CD4-positive, CD25-positive, alpha-beta regulatory T cell (primary cell): ENCODE data around the gene PHACTR2. TPM values are rescaled to one million over a fixed set of nuclear protein-coding genes. Genes with fewer than 3 reads are reported as not detected.
"Not testable (repeated sequence)": the region's sequence is repeated elsewhere in the genome, so short reads cannot be mapped to it uniquely, and the experiment has no call there.

ENCODE experiments used
- ATAC-seq, 2 donors: fragments of 150-1000 bp; cut with Tn5 transposase; one replicate each; pipeline ENCODE4 v1.10.0; 2021; ENCODE audit warnings: low read depth in 2 of 2, moderate number of reproducible peaks in 2 of 2, moderate library complexity in 1 of 2
- DNase-seq, 3 donors: peaks; one replicate each; pipeline versions ENCODE4 v3.0.0 to v3.0.0-alpha.2; 2012 to 2022; ENCODE audit warnings: mixed read lengths in 1 of 3
- H3K27ac ChIP-seq: one replicate; pipeline ENCODE4 v1.7.0; 2013; ENCODE audit warnings: mild to moderate bottlenecking, low read length; ENCODE audit not compliant: insufficient read depth, poor library complexity, severe bottlenecking
- H3K27me3 ChIP-seq: one replicate; pipeline ENCODE4 v1.7.0; 2013; ENCODE audit warnings: low read length; ENCODE audit not compliant: control insufficient read depth, insufficient read depth
- H3K36me3 ChIP-seq: one replicate; pipeline ENCODE4 v1.7.0; 2013; ENCODE audit warnings: mild to moderate bottlenecking, low read length, moderate library complexity; ENCODE audit not compliant: control insufficient read depth, insufficient read depth
- H3K4me1 ChIP-seq: 2 replicates; pipeline ENCODE4 v1.7.0; 2013; ENCODE audit warnings: mild to moderate bottlenecking, low read length; ENCODE audit not compliant: insufficient read depth, control insufficient read depth, poor library complexity, severe bottlenecking
- H3K4me3 ChIP-seq: one replicate; pipeline ENCODE4 v1.7.0; 2013; ENCODE audit warnings: low read depth, mild to moderate bottlenecking, low read length, moderate library complexity
- H3K9me3 ChIP-seq, 2 experiments: 1 replicate in 1 of 2; 2 replicates in 1 of 2; pipeline ENCODE4 v1.7.0; 2013; ENCODE audit warnings: low read length in 2 of 2, mild to moderate bottlenecking in 1 of 2, moderate library complexity in 1 of 2; ENCODE audit not compliant: control insufficient read depth in 2 of 2
- H3K27ac Mint-ChIP-seq, 3 donors: one replicate each; pipeline ENCODE4 v1.8.0; 2020 to 2022; ENCODE audit warnings: mild to moderate bottlenecking in 3 of 3, mixed read lengths in 3 of 3, moderate library complexity in 2 of 3
- H3K27me3 Mint-ChIP-seq: one replicate; pipeline ENCODE4 v1.8.0; 2022; ENCODE audit warnings: mild to moderate bottlenecking, mixed read lengths
- H3K36me3 Mint-ChIP-seq: one replicate; pipeline ENCODE4 v1.8.0; 2020; ENCODE audit warnings: mixed read lengths
- H3K4me1 Mint-ChIP-seq, 4 donors: one replicate each; pipeline ENCODE4 v1.8.0; 2020 to 2022; ENCODE audit warnings: mixed read lengths in 4 of 4, mild to moderate bottlenecking in 1 of 4
- H3K4me3 Mint-ChIP-seq, 4 donors: one replicate each; pipeline ENCODE4 v1.8.0; 2020 to 2022; ENCODE audit warnings: mild to moderate bottlenecking in 4 of 4, mixed read lengths in 4 of 4, moderate library complexity in 3 of 4
- H3K9me3 Mint-ChIP-seq, 7 donors: one replicate each; pipeline ENCODE4 v1.8.0; 2020 to 2022; ENCODE audit warnings: mixed read lengths in 7 of 7, mild to moderate bottlenecking in 3 of 7, moderate library complexity in 2 of 7
- polyA plus RNA-seq, 4 donors: library from polyadenylated mRNA; unstranded; fragments of 300-500 nt; fragmentation: Illumina TruSeq; gene quantifications; one replicate each; pipeline ENCODE4 v1.2.3, GENCODE V29; 2021
- total RNA-seq: library from RNA; stranded (reverse); gene quantifications from one replicate; pipeline ENCODE4 v1.2.3, GENCODE V29; 2022

The PHACTR2 gene
- total RNA-seq, result 70.2 TPM
- 10 to 100 TPM; 16.1 to 31.9 (median 23.7) TPM for polyA plus RNA-seq

DNA sequence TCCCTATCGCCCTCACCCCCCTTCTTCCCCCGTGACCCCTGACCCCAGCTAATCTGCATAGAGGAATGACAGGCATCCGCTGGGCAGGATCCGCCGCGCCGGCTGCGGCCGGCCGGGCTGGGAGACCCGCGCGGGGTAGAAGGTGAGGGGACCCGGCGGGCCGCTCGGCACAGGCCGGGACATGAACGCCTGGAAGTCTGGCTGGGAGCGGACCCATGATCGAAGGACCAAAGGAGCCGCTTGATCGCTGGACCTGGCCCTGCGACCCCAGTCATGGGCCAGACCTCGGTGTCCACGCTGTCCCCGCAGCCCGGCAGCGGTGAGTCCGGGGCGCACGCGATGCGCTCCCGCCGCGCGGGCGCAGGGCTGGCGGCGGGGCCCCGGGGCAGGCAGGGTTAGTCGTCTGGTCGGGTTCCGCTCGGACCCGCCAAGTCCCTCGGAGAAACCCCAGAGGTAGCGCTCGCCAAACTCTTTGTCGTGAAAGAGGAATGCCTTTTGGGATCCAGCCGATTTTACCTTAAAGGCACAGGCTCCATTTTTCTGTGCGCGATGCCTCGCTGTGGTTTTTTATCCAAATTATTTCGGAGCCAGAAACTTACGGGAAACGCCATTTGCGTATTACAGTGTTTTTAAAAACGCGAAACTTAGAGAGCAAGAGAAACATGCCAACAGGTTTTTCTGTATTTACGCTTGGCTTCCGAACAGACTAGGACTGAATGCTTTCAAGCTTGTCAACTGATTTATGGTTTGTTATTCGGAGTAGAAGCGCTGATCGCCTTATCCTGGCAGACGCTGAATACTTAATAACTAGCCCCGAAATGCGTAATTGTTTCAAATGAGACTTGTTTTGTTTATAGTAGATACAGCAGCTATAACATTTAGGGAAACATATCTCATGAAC is at the start of gene PHACTR2:
PHACTR2 (plus strand) TSS at position 75 of the 901 bp plus-strand sequence; CDS start at position 274, 199 bp downstream.
- peaks cover 3 to 4% of the 10 kb centered on the region in 2 experiments for H3K9me3 ChIP-seq
- peak within 1 kb of the TSS; percentile 79 for H3K4me3 ChIP-seq
- Mint-ChIP-seq H3K27ac (peak within 1 kb of the TSS in 2 of 3 donors; percentile 75 to 82), H3K9me3 (peaks cover 0 to 11% (median 0%) of the 10 kb centered on the region in 7 donors), H3K4me1 (peaks cover 26 to 57% (median 48%) of the 10 kb centered on the region in 4 donors), H3K27me3 (peaks cover 16% of the 10 kb centered on the region), H3K4me3 (peak within 1 kb of the TSS; percentile 78 to 90 (median 86)), H3K36me3 (peaks cover 9% of the 10 kb centered on the region)
- H3K27ac ChIP-seq, result no peak within 1 kb of the TSS
- DNase-seq (peak; percentile 25 to 51 (median 42)), ATAC-seq (peak; percentile 74)
- no peaks in the 10 kb centered on the region for H3K27me3 ChIP-seq
- H3K4me1 ChIP-seq, result peaks cover 17% of the 10 kb centered on the region
- no peaks in the 10 kb centered on the region for H3K36me3 ChIP-seq

- no peak for DNase-seq
- H3K27me3 Mint-ChIP-seq, result no peaks in the 10 kb centered on the region
- H3K36me3 Mint-ChIP-seq, result peaks cover 7% of the 10 kb centered on the region
- Histone ChIP-seq H3K4me3 (no peak overlapping the region), H3K36me3 (no peaks in the 10 kb centered on the region), H3K4me1 (peaks cover 17% of the 10 kb centered on the region), H3K9me3 (no peaks in the 10 kb centered on the region), H3K27me3 (no peaks in the 10 kb centered on the region), H3K27ac (no peak overlapping the region)
- H3K27ac Mint-ChIP-seq, result no peak overlapping the region
- H3K9me3 Mint-ChIP-seq, result peaks cover 0 to 4% (median 0%) of the 10 kb centered on the region in 7 donors
- H3K4me3 Mint-ChIP-seq, result no peak overlapping the region
- H3K4me1 Mint-ChIP-seq, result peaks cover 42 to 54% (median 47%) of the 10 kb centered on the region in 4 donors
- ATAC-seq, result no peak
Measured at GRCh38 chr6:143629104-143630080, 48.4 kb upstream of the PHACTR2 start.

- H3K9me3 ChIP-seq, H3K9me3 Mint-ChIP-seq, H3K27ac Mint-ChIP-seq, H3K27me3 Mint-ChIP-seq, DNase-seq, H3K4me3 Mint-ChIP-seq, H3K27me3 ChIP-seq, H3K4me3 ChIP-seq, H3K36me3 ChIP-seq, H3K27ac ChIP-seq, H3K36me3 Mint-ChIP-seq, ATAC-seq: not testable (repeated sequence)
- peaks cover 12% of the 10 kb centered on the region for H3K4me1 ChIP-seq
- H3K4me1 Mint-ChIP-seq, result peaks cover 39 to 47% (median 43%) of the 10 kb centered on the region in 4 donors
Measured at GRCh38 chr6:143631196-143631595, 46.6 kb upstream of the PHACTR2 start.

DNA sequence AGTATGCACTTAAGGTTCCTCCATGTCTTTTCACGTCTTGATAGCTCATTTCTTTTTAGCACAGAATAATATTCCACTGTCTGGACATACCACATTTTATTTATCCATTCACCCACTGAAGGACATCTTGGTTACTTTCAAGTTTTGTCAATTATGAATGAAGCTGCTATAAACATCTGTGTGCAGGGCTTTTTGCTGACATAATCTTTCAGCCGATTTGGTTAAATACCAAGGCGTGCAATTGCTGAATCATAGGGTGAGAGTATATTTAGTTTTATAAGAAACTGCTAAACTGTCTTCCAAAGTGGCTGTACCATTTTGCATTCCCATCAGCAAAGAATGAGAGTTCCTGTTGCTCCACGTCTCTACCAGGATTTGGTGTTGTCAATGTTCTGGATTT is 44.9 kb upstream of the PHACTR2 start:
- Mint-ChIP-seq H3K9me3 (peaks cover 0 to 4% (median 0%) of the 10 kb centered on the region in 7 donors), H3K36me3 (peaks cover 7% of the 10 kb centered on the region), H3K4me3 (no peak overlapping the region), H3K27ac (peak overlapping the region in 1 of 3 donors; percentile 0), H3K4me1 (peaks cover 36 to 45% (median 43%) of the 10 kb centered on the region in 4 donors), H3K27me3 (no peaks in the 10 kb centered on the region)
- Histone ChIP-seq H3K36me3 (no peaks in the 10 kb centered on the region), H3K27ac (no peak overlapping the region), H3K27me3 (no peaks in the 10 kb centered on the region), H3K4me1 (peaks cover 12% of the 10 kb centered on the region), H3K9me3 (no peaks in the 10 kb centered on the region), H3K4me3 (no peak overlapping the region)
- DNase-seq (no peak), ATAC-seq (no peak)

GRCh38 chr6:143634486-143634885 is 43.3 kb upstream of the PHACTR2 start:
- H3K27me3 ChIP-seq, result no peaks in the 10 kb centered on the region
- H3K9me3 Mint-ChIP-seq, result peaks cover 0 to 4% (median 0%) of the 10 kb centered on the region in 7 donors
- peaks cover 7% of the 10 kb centered on the region for H3K36me3 Mint-ChIP-seq
- peak overlapping the region in 1 of 3 donors; percentile 45 for H3K27ac Mint-ChIP-seq
- H3K27me3 Mint-ChIP-seq, result no peaks in the 10 kb centered on the region
- no peak overlapping the region for H3K4me3 Mint-ChIP-seq
- ATAC-seq (no peak), DNase-seq (no peak)
- peak overlapping the region; percentile 13 for H3K4me3 ChIP-seq
- no peaks in the 10 kb centered on the region for H3K9me3 ChIP-seq
- peaks cover 32 to 45% (median 37%) of the 10 kb centered on the region in 4 donors for H3K4me1 Mint-ChIP-seq
- no peak overlapping the region for H3K27ac ChIP-seq
- peaks cover 6% of the 10 kb centered on the region for H3K4me1 ChIP-seq
- no peaks in the 10 kb centered on the region for H3K36me3 ChIP-seq

DNA sequence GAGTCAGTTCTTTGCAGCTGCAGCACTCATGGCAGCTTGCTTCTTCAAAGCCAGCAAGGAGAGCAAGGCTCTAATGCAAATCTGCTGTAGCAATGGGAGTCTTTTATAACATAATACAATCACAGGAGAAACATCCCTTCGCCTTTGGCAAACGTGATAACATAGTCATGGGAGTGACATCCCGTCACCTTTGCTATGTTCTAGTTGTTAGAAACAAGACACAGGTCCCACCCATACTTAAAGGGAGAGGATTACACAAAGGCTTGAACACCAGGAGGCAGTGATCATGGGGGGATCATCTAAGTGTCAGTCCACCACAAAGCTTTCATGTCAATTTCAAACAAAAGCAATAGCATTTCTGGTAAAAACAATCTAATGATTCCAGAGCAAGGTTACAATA is 40.1 kb upstream of the PHACTR2 start:
- no peaks in the 10 kb centered on the region for H3K27me3 ChIP-seq
- Mint-ChIP-seq H3K36me3 (peaks cover 10% of the 10 kb centered on the region), H3K4me3 (peak overlapping the region in 1 of 4 donors; percentile 14), H3K27ac (peak overlapping the region in 1 of 3 donors; percentile 48), H3K4me1 (peaks cover 27 to 44% (median 39%) of the 10 kb centered on the region in 4 donors), H3K9me3 (peaks cover 0 to 3% (median 0%) of the 10 kb centered on the region in 7 donors), H3K27me3 (no peaks in the 10 kb centered on the region)
- H3K36me3 ChIP-seq, result no peaks in the 10 kb centered on the region
- DNase-seq (no peak), ATAC-seq (no peak)
- peaks cover 6% of the 10 kb centered on the region for H3K4me1 ChIP-seq
- H3K9me3 ChIP-seq, result no peaks in the 10 kb centered on the region
- no peak overlapping the region for H3K4me3 ChIP-seq
- no peak overlapping the region for H3K27ac ChIP-seq

DNA sequence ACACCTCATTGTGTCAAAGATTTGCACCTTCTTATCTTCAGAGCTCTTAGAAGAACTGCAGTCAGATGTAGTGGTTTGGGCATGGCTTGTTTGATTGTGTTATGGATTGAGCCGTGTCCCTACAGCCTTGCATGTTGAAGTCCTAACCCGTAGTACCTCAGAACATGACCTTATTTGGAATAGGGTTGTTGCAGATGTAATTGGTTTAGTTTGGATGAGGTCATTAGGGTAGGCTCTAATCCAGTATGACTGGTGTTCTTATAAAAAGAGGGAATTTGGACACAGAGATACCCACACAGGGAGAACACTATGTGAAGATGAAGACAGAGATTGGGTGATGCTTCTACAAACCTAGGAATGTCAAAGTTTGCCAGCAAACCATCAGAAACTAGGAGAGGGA is 35.4 kb upstream of the PHACTR2 start:
- peaks cover 0 to 3% (median 1%) of the 10 kb centered on the region in 7 donors for H3K9me3 Mint-ChIP-seq
- peaks cover 15 to 37% (median 29%) of the 10 kb centered on the region in 4 donors for H3K4me1 Mint-ChIP-seq
- Histone ChIP-seq H3K27me3 (no peaks in the 10 kb centered on the region), H3K4me1 (peaks cover 11% of the 10 kb centered on the region), H3K9me3 (no peaks in the 10 kb centered on the region), H3K4me3 (no peak overlapping the region), H3K27ac (no peak overlapping the region), H3K36me3 (no peaks in the 10 kb centered on the region)
- no peak overlapping the region for H3K4me3 Mint-ChIP-seq
- no peak for DNase-seq
- no peak for ATAC-seq
- H3K27ac Mint-ChIP-seq, result no peak overlapping the region
- H3K36me3 Mint-ChIP-seq, result peaks cover 8% of the 10 kb centered on the region
- no peaks in the 10 kb centered on the region for H3K27me3 Mint-ChIP-seq
